Prostate gland (tissue), 2 donors: ENCODE data around the gene CAPZA2. TPM values are rescaled to one million over a fixed set of nuclear protein-coding genes. Genes with fewer than 3 reads are reported as not detected.

ENCODE experiments used
- DNase-seq: peaks from one replicate; pipeline ENCODE4 v3.0.0-alpha.2; 2019; ENCODE audit warnings: low spot score
- H3K27ac ChIP-seq, 2 donors: fragments of 200-600 bp; sonication (generic); 2 replicates each; pipeline ENCODE4 v1.5.1; 2017 to 2019
- H3K27me3 ChIP-seq: fragments of 200-600 bp; sonication (generic); replicated peaks from 2 replicates; pipeline ENCODE4 v1.5.1; 2019; ENCODE audit not compliant: insufficient read depth
- H3K36me3 ChIP-seq, 2 donors: fragments of 200-600 bp; sonication (generic); 1 replicate in 1 of 2; 2 replicates in 1 of 2; pipeline versions ENCODE4 v1.5.1 to v1.8.1; 2017 to 2019
- H3K4me1 ChIP-seq: fragments of 200-600 bp; sonication (generic); replicated peaks from 2 replicates; pipeline ENCODE4 v1.5.1; 2019
- H3K4me3 ChIP-seq, 2 donors: fragments of 200-600 bp; sonication (generic); 2 replicates each; pipeline ENCODE4 v1.5.1; 2017 to 2019
- H3K9me3 ChIP-seq: fragments of 200-600 bp; sonication (generic); 2 replicates; pipeline ENCODE4 v1.5.1; 2017
- CTCF ChIP-seq, 4 experiments: fragments of 200-600 bp in 2 of 4; fragments of 450-650 bp in 2 of 4; sonication (generic) in 2 of 4; IDR thresholded peaks; 1 replicate in 3 of 4; 2 replicates in 1 of 4; pipeline ENCODE4 v1.5.1; 2016 to 2019; ENCODE audit warnings: antibody characterized with exemption in 4 of 4, mild to moderate bottlenecking in 2 of 4, moderate library complexity in 2 of 4
- POLR2A ChIP-seq: fragments of 450-650 bp; IDR thresholded peaks from one replicate; pipeline ENCODE4 v1.6.1; 2016; ENCODE audit warnings: antibody characterized with exemption, mild to moderate bottlenecking
- POLR2AphosphoS5 ChIP-seq: sonication (generic); formaldehyde crosslinking; IDR thresholded peaks from one replicate; pipeline ENCODE4 v1.6.1; 2017; ENCODE audit warnings: antibody characterized with exemption
- WGBS: methylation state at CpG from one replicate; pipeline ENCODE4 v1.1.5; 2018; 5-methylcytosine and 5-hydroxymethylcytosine counted together
- intact Hi-C: fragments of 100-400 bp; cut with DNase I; formaldehyde crosslinking; loops from one replicate; pipeline ENCODE4 v1.14.2; 2022
- total RNA-seq, 2 donors: library from RNA; depleted of rRNA; stranded (reverse); fragments of >200 nt; gene quantifications; one replicate each; pipeline ENCODE4 v1.1.0, GENCODE V29; 2016

CAPZA2 gene
- total RNA-seq, 2 donors from 2014 or later = 76.0 to 80.0 TPM

GRCh38 chr7:116884691-116885090 is 22.3 kb downstream of the CAPZA2 start:
- WGBS = 97% methylated on average over 3 of the region's 3 CpGs
- Histone ChIP-seq H3K27ac (no peak overlapping the region), H3K27me3 (no peaks in the 10 kb centered on the region), H3K4me1 (no peaks in the 10 kb centered on the region), H3K9me3 (no peaks in the 10 kb centered on the region), H3K36me3 (no peaks in the 10 kb centered on the region), H3K4me3 (no peak overlapping the region)
- no peak for TF ChIP-seq POLR2AphosphoS5
- TF ChIP-seq POLR2A = no peak
- no peak for TF ChIP-seq CTCF (IDR thresholded peaks at IDR 0.05)
- intact Hi-C loops = no loop called here
- no peak for DNase-seq

- H3K9me3 ChIP-seq = no peaks in the 10 kb centered on the region
- TF ChIP-seq POLR2AphosphoS5 (no peak), POLR2A (no peak), CTCF (IDR thresholded peaks at IDR 0.05) (no peak)
- no peaks in the 10 kb centered on the region for H3K4me1 ChIP-seq
- H3K36me3 ChIP-seq = no peaks in the 10 kb centered on the region
- no peak overlapping the region for H3K4me3 ChIP-seq
- 78% methylated on average over 2 of the region's 2 CpGs for WGBS
- intact Hi-C loops = no loop called here
- no peak overlapping the region for H3K27ac ChIP-seq
- no peak for DNase-seq
- H3K27me3 ChIP-seq = no peaks in the 10 kb centered on the region
Measured at GRCh38 chr7:116885724-116886123, 23.3 kb downstream of the CAPZA2 start.

GRCh38 chr7:116886543-116887156 is 24.3 kb downstream of the CAPZA2 start:
- TF ChIP-seq CTCF (IDR thresholded peaks at IDR 0.05) (no peak), POLR2A (no peak), POLR2AphosphoS5 (no peak)
- H3K4me3 ChIP-seq = no peak overlapping the region
- H3K9me3 ChIP-seq = no peaks in the 10 kb centered on the region
- no peak for DNase-seq
- no peak overlapping the region for H3K27ac ChIP-seq
- H3K4me1 ChIP-seq = no peaks in the 10 kb centered on the region
- intact Hi-C loops = no loop called here
- H3K36me3 ChIP-seq = no peaks in the 10 kb centered on the region
- no peaks in the 10 kb centered on the region for H3K27me3 ChIP-seq

- no peak for DNase-seq
- Histone ChIP-seq H3K27me3 (no peaks in the 10 kb centered on the region), H3K27ac (no peak overlapping the region), H3K4me3 (no peak overlapping the region), H3K9me3 (no peaks in the 10 kb centered on the region), H3K4me1 (no peaks in the 10 kb centered on the region), H3K36me3 (no peaks in the 10 kb centered on the region)
- TF ChIP-seq CTCF (IDR thresholded peaks at IDR 0.05) (no peak), POLR2AphosphoS5 (no peak)
- intact Hi-C loops = no loop called here
- 29% methylated on average over 3 of the region's 3 CpGs for WGBS
Measured at GRCh38 chr7:116888895-116889294, 26.5 kb downstream of the CAPZA2 start.

- no peak overlapping the region for H3K4me3 ChIP-seq
- H3K27me3 ChIP-seq = no peaks in the 10 kb centered on the region
- TF ChIP-seq POLR2AphosphoS5 = no peak
- TF ChIP-seq CTCF (IDR thresholded peaks at IDR 0.05) = no peak
- no peak for TF ChIP-seq POLR2A
- H3K36me3 ChIP-seq = no peaks in the 10 kb centered on the region
- H3K4me1 ChIP-seq = no peaks in the 10 kb centered on the region
- intact Hi-C loops = no loop called here
- H3K27ac ChIP-seq = no peak overlapping the region
- DNase-seq = no peak
- no peaks in the 10 kb centered on the region for H3K9me3 ChIP-seq
- 48% methylated on average over 2 of the region's 2 CpGs for WGBS
Measured at GRCh38 chr7:116895849-116896248, 33.5 kb downstream of the CAPZA2 start.
